Thyroid gland (tissue), 4 donors: Measurements from ENCODE around the gene ROS1.

ENCODE experiments used
- CTCF ChIP-seq, 6 experiments: fragments of 200-600 bp in 3 of 6; fragments of 450-650 bp in 3 of 6; sonication (generic) in 3 of 6; IDR thresholded peaks; one replicate each; pipeline ENCODE4 v1.5.1; 2016 to 2019; ENCODE audit warnings: antibody characterized with exemption in 6 of 6, mild to moderate bottlenecking in 2 of 6, inconsistent platforms in 1 of 6, moderate library complexity in 1 of 6
- POLR2A ChIP-seq, 2 donors: fragments of 450-650 bp; IDR thresholded peaks; one replicate each; pipeline ENCODE4 v1.6.1; 2017; ENCODE audit warnings: antibody characterized with exemption in 2 of 2, mild to moderate bottlenecking in 2 of 2, moderate library complexity in 1 of 2

GRCh38 chr6:117414770-117415169, 11.0 kb downstream of the ROS1 start:
- no peak for TF ChIP-seq CTCF (IDR thresholded peaks at IDR 0.05)
- TF ChIP-seq POLR2A (IDR thresholded peaks at IDR 0.05): no peak
